Kidney epithelial cell (primary cell): ENCODE measurements around the gene WT1. TPM values are rescaled to one million over a fixed set of nuclear protein-coding genes. Genes with fewer than 3 reads are reported as not detected.
A peak's percentile ranks its signal among the peaks of the same experiment; 100 is the strongest.

ENCODE experiments used
- DNase-seq: peaks from one replicate; pipeline ENCODE4 v3.0.0-alpha.2; 2010; ENCODE audit warnings: low read depth
- H3K27me3 ChIP-seq: 2 replicates; pipeline ENCODE4 v1.6.0; 2011; ENCODE audit warnings: low read length; ENCODE audit not compliant: control insufficient read depth, insufficient read depth
- H3K36me3 ChIP-seq: 2 replicates; pipeline ENCODE4 v1.5.1; 2011; ENCODE audit warnings: low read length; ENCODE audit not compliant: control insufficient read depth, insufficient read depth
- H3K4me3 ChIP-seq: 2 replicates; pipeline ENCODE4 v1.5.1; 2011; ENCODE audit warnings: low read depth, mild to moderate bottlenecking, control low read depth, low read length
- total RNA-seq: library from RNA; depleted of rRNA; stranded (reverse); fragments of >200 nt; gene quantifications from 2 replicates; pipeline ENCODE4 v1.2.3, GENCODE V29; 2015
- TF ChIP-seq, protein P1 (sequence below): IDR thresholded peaks from 2 replicates; pipeline ENCODE4 v1.5.1; 2011; ENCODE audit warnings: mild to moderate bottlenecking, moderate library complexity, low read length, control low read depth, inconsistent platforms; ENCODE audit not compliant: insufficient read depth, poor library complexity, severe bottlenecking

Gene WT1
- total RNA-seq, 1 donor from 2014 or later: 8.5 TPM

DNA sequence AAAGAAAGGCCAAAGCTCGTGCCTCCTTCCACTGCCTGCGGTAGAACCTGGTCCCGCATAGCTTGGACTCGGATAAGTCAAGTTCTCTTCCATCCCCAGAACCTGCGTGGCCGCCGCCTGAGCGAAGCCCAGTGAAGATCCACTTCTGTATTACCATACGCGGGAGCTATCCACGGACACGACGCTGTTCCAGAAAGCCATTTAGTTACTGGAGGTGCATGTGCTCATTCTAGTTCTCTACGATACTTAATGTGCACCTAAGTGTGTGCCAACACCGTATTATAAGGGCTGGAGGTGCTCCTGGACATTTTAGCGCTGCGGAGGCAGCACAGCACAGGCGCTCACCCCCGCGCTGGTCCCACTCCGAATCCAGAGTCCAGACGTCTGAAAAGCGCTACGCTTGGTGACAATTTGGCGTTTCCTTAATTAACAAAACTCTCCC lies 1.4 kb downstream of the WT1 start:
- Histone ChIP-seq H3K27me3 (peaks cover 93% of the 10 kb centered on the region), H3K4me3 (peak overlapping the region; percentile 60), H3K36me3 (no peaks in the 10 kb centered on the region)
- TF ChIP-seq, protein P1, sequence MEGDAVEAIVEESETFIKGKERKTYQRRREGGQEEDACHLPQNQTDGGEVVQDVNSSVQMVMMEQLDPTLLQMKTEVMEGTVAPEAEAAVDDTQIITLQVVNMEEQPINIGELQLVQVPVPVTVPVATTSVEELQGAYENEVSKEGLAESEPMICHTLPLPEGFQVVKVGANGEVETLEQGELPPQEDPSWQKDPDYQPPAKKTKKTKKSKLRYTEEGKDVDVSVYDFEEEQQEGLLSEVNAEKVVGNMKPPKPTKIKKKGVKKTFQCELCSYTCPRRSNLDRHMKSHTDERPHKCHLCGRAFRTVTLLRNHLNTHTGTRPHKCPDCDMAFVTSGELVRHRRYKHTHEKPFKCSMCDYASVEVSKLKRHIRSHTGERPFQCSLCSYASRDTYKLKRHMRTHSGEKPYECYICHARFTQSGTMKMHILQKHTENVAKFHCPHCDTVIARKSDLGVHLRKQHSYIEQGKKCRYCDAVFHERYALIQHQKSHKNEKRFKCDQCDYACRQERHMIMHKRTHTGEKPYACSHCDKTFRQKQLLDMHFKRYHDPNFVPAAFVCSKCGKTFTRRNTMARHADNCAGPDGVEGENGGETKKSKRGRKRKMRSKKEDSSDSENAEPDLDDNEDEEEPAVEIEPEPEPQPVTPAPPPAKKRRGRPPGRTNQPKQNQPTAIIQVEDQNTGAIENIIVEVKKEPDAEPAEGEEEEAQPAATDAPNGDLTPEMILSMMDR: no peak
- DNase-seq: no peak

DNA sequence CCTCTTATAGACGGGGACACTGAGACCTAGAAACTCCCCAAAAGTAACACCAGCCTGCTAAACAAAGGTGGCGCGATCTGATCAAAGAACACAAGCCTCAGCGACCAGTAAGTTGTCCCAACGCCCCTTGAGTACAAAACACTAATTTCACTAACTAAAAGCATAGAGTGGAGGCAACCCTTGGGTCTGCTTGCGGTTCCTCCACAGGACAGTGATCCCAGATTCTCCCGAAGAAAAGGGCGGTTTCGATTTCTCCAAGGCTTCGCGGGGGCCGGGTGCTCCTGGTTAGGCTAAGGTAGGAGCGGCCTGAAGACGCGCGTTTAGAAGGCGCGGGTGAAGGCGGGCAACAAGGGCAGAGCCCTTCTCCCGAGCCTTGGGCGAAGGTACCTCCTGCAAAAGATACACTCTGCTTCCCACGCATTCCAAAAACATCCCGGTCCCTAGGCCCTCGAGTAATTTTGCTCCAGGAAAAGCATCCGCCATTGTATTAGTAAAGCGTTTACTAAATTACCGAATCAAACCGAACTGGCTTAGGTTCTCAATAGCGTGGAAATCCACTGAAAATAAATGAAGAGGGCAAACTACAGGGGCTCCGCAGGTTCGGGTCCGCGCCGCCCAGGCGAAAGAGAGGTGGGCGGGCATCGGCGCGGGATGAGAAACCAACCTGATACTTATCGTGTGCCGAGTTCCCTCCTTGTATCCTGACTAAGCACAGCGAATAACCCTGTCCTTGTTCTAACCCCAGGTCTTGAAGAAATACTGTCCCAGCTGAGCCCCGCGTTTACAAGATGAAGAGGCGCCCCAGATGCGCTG lies 2.0 kb downstream of the WT1 start:
- H3K27me3 ChIP-seq: peaks cover 92% of the 10 kb centered on the region
- H3K36me3 ChIP-seq: no peaks in the 10 kb centered on the region
- DNase-seq: no peak
- H3K4me3 ChIP-seq: peak overlapping the region; percentile 60
- TF ChIP-seq, protein P1: no peak

DNA sequence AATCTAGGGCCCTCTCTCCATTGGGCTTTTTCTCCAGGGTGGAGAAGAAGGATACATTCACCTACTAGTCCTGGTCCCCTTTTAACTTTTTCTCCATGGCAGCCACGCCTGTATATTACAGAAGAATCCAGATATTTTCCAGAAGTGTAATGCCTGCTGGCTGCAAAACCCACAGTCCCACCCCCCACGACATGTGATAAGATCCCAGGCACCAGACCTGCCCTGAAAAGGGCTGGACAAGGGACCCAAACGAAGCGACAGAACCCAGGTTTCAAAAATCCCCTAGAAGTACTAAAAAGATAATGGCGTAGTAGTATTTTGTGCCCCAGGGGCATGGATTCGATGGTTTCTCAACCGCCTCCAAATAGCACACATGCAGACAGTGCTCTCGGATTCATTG lies 2.8 kb downstream of the WT1 start:
- TF ChIP-seq, protein P1: no peak
- Histone ChIP-seq H3K4me3 (peak overlapping the region; percentile 60), H3K27me3 (peaks cover 92% of the 10 kb centered on the region), H3K36me3 (no peaks in the 10 kb centered on the region)
- no peak for DNase-seq

DNA sequence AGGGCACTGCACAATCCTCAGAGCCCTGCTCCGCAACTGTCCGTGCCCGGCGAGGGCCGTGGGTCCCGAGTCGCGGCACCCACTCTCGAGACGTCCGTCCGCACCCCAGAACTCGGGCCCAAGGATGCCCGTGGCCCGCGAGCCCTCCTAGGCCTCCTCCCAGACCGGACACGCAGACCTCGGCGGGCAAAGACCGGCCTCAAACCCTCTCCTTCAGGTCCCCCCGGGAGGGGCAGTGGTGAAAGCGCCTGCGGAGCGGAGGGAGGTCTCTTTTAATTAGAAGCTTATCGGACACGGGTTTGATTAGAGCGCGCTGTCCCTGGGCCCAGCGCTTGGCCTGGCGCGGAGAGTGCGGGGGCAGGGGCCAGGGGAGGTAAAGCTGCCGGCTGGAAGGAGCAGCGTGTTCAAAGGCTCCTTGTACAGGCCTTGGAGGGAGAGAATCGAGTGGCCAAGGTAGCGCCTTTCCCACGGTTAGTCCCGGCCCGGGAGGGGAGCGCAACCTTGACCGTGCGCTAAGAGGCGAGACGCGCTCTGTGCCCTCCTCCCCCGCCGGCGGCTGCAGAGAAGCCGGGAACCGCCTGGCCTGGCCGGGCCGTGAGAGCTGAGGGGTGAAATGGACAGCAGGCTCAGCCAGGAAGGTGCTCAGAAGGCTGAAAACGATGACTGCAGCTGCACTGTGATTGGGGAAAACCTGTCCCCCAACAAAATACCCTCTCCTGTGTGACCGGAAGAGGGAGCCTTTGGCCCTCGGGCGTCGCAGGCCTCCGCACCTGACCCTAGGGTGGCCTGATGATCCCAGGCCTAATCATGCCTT lies 4.6 kb downstream of the WT1 start:
- H3K36me3 ChIP-seq: no peaks in the 10 kb centered on the region
- peaks cover 91% of the 10 kb centered on the region for H3K27me3 ChIP-seq
- TF ChIP-seq, protein P1: peak; percentile 28
- DNase-seq: no peak
- H3K4me3 ChIP-seq: peak overlapping the region; percentile 60

DNA sequence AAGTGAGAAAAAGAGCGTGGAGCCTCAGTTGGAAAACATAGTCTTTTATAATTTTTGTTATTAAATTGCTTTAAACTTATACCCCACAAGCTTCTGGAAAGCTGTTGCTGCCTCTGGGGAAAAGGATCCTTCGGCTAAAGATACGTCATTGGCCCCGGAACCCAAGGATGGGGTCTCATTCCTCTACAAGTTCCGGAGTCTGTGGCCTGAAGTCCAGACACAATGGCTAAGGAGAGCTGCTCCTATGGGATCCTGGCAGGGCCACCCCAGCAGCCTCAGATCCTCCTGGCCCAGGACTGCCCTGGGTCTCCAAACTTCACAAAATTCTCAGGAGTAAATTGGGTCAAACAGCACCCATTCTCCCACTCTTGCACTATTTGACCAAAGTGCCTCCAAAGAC lies 5.9 kb downstream of the WT1 start:
- Histone ChIP-seq H3K4me3 (peak overlapping the region; percentile 6), H3K27me3 (peaks cover 80% of the 10 kb centered on the region), H3K36me3 (no peaks in the 10 kb centered on the region)
- no peak for DNase-seq
- TF ChIP-seq, protein P1: no peak
